Stimulated activated CD8-positive, alpha-beta memory T cell treated with anti-CD3 and anti-CD28 coated beads, Interleukin-12 subunit alpha, Interleukin-12 subunit beta, amount 100 ng/mL, for 24 hours (primary cell): Measurements from ENCODE around the gene LSAMP.
"Not testable (repeated sequence)": the region's sequence is repeated elsewhere in the genome, so short reads cannot be mapped to it uniquely, and the experiment has no call there.

Source experiments
- DNase-seq: peaks from one replicate; pipeline ENCODE4 v3.0.0-alpha.2; 2020; ENCODE audit errors: extremely low read depth

The LSAMP gene

DNA sequence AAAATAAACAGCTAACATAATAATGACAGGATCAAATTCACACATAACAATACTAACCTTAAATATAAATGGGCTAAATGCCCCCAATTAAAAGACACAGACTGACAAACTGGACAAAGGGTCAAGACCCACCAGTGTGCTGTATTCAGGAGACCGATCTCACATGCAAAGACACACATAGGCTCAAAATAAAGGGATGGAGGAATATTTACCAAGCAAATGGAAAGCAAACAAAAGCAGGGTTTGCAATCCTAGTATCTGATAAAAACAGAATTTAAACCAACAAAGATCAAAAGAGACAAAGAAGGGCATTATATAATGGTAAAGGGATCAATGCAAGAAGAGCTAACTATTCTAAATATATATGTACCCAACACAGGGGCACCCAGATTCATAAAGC is 692.3 kb downstream of the LSAMP start:
- DNase-seq, result not testable (repeated sequence)
